Fibroblast of lung (primary cell): ENCODE data around the gene EFEMP1. TPM values are rescaled to one million over a fixed set of nuclear protein-coding genes. Genes with fewer than 3 reads are reported as not detected.

Experiments used
- DNase-seq, 2 donors: peaks; one replicate each; pipeline versions ENCODE4 v3.0.0 to v3.0.0-alpha.2; 2010; ENCODE audit warnings: low read depth in 2 of 2
- H2AFZ ChIP-seq: 2 replicates; pipeline ENCODE4 v1.5.1; 2012; ENCODE audit warnings: low read length, control low read depth, inconsistent platforms
- H3K27ac ChIP-seq: 2 replicates; pipeline ENCODE4 v1.5.1; 2011; ENCODE audit warnings: low read length, control low read depth; ENCODE audit not compliant: insufficient read depth
- H3K27me3 ChIP-seq: 2 replicates; pipeline ENCODE4 v1.5.1; 2011; ENCODE audit warnings: mild to moderate bottlenecking, low read length; ENCODE audit not compliant: control insufficient read depth, insufficient read depth
- H3K36me3 ChIP-seq: 2 replicates; pipeline ENCODE4 v1.5.1; 2011; ENCODE audit warnings: low read length; ENCODE audit not compliant: control insufficient read depth, insufficient read depth
- H3K4me1 ChIP-seq: 2 replicates; pipeline ENCODE4 v1.5.1; 2011; ENCODE audit warnings: low read length; ENCODE audit not compliant: control insufficient read depth, insufficient read depth; ENCODE audit errors: extremely low read depth
- H3K4me2 ChIP-seq: 2 replicates; pipeline ENCODE4 v1.5.1; 2011; ENCODE audit warnings: low read length, control low read depth; ENCODE audit not compliant: insufficient read depth; ENCODE audit errors: extremely low read depth
- H3K4me3 ChIP-seq, 4 experiments: fragments of 200-600 bp in 1 of 4; sonication (generic) in 1 of 4; replicated peaks in 1 of 4; 2 replicates each; pipeline ENCODE4 v1.5.1; 2011 to 2016; ENCODE audit warnings: low read length in 4 of 4, low read depth in 3 of 4, mild to moderate bottlenecking in 3 of 4, control low read depth in 2 of 4, inconsistent platforms in 1 of 4, mixed read lengths in 1 of 4; ENCODE audit not compliant: insufficient read depth in 1 of 4; ENCODE audit errors: control extremely low read depth in 1 of 4
- H3K79me2 ChIP-seq: 2 replicates; pipeline ENCODE4 v1.5.1; 2012; ENCODE audit warnings: mild to moderate bottlenecking, low read length, inconsistent platforms; ENCODE audit not compliant: control insufficient read depth, insufficient read depth
- H3K9ac ChIP-seq: 2 replicates; pipeline ENCODE4 v1.5.1; 2011; ENCODE audit warnings: mild to moderate bottlenecking, low read length, control low read depth; ENCODE audit not compliant: insufficient read depth
- H3K9me3 ChIP-seq: 2 replicates; pipeline ENCODE4 v1.5.1; 2012; ENCODE audit warnings: low read depth, low read length; ENCODE audit not compliant: control insufficient read depth, insufficient read depth
- H4K20me1 ChIP-seq: 2 replicates; pipeline ENCODE4 v1.5.1; 2011; ENCODE audit warnings: low read length; ENCODE audit not compliant: control insufficient read depth, insufficient read depth; ENCODE audit errors: extremely low read depth
- CTCF ChIP-seq, 2 donors: IDR thresholded peaks in 1 of 2; conservative IDR thresholded peaks in 1 of 2; 1 replicate in 1 of 2; 2 replicates in 1 of 2; pipeline ENCODE4 v1.5.1; 2011 to 2012; ENCODE audit warnings: low read length in 2 of 2, control low read depth in 1 of 2, inconsistent platforms in 1 of 2, low read depth in 1 of 2, mild to moderate bottlenecking in 1 of 2
- EZH2 ChIP-seq: IDR thresholded peaks from 2 replicates; pipeline ENCODE4 v1.5.1; 2012; ENCODE audit warnings: low read length, control low read depth, mild to moderate bottlenecking; ENCODE audit errors: missing control alignments
- polyA plus RNA-seq, 2 donors: library from polyadenylated mRNA; depleted of rRNA in 1 of 2; stranded (reverse) in 1 of 2; unstranded in 1 of 2; fragments of >200 nt; gene quantifications; 2 replicates each; pipeline ENCODE4 v1.2.1, GENCODE V29; 2011 to 2012; ENCODE audit warnings: missing spikeins in 1 of 2
- total RNA-seq: library from RNA; depleted of rRNA; stranded (reverse); fragments of >200 nt; gene quantifications from 2 replicates; pipeline ENCODE4 v1.2.1, GENCODE V29; 2014

Gene EFEMP1
- total and polyA plus RNA-seq, 2 donors (not counting 1 experiment from before 2014, with no cell fraction given): 467 to 724 TPM

GRCh38 chr2:55860832-55861231 is 62.8 kb downstream of the EFEMP1 start:
- H3K27ac ChIP-seq: peak overlapping the region; percentile 88
- no peaks in the 10 kb centered on the region for H3K79me2 ChIP-seq
- H3K4me2 ChIP-seq: no peak overlapping the region
- no peaks in the 10 kb centered on the region for H3K36me3 ChIP-seq
- H3K9ac ChIP-seq: no peak overlapping the region
- H3K4me1 ChIP-seq: peaks cover 14% of the 10 kb centered on the region
- TF ChIP-seq EZH2 (no peak), CTCF (conservative IDR thresholded peaks at IDR 0.05 in 1 of 2, IDR thresholded peaks at IDR 0.05 in 1 of 2; ENCODE audit: low read depth in 1 of 2, low read length in 2 of 2) (no peak)
- H2AFZ ChIP-seq: no peak overlapping the region
- no peaks in the 10 kb centered on the region for H3K9me3 ChIP-seq
- DNase-seq: no peak
- no peak overlapping the region for H3K4me3 ChIP-seq
- H3K27me3 ChIP-seq: no peaks in the 10 kb centered on the region
- no peaks in the 10 kb centered on the region for H4K20me1 ChIP-seq

- no peaks in the 10 kb centered on the region for H3K9me3 ChIP-seq
- TF ChIP-seq CTCF (conservative IDR thresholded peaks at IDR 0.05 in 1 of 2, IDR thresholded peaks at IDR 0.05 in 1 of 2; ENCODE audit: low read depth in 1 of 2, low read length in 2 of 2) (no peak), EZH2 (no peak)
- H3K4me1 ChIP-seq: peaks cover 9% of the 10 kb centered on the region
- H4K20me1 ChIP-seq: no peaks in the 10 kb centered on the region
- H2AFZ ChIP-seq: no peak overlapping the region
- no peak overlapping the region for H3K4me2 ChIP-seq
- no peaks in the 10 kb centered on the region for H3K36me3 ChIP-seq
- no peak for DNase-seq
- no peak overlapping the region for H3K4me3 ChIP-seq
- H3K27ac ChIP-seq: no peak overlapping the region
- H3K79me2 ChIP-seq: no peaks in the 10 kb centered on the region
- H3K9ac ChIP-seq: no peak overlapping the region
- no peaks in the 10 kb centered on the region for H3K27me3 ChIP-seq
Measured at GRCh38 chr2:55859875-55860274, 63.7 kb downstream of the EFEMP1 start.

- Histone ChIP-seq H2AFZ (no peak overlapping the region), H3K4me1 (peaks cover 6% of the 10 kb centered on the region), H3K9me3 (no peaks in the 10 kb centered on the region), H4K20me1 (no peaks in the 10 kb centered on the region), H3K79me2 (no peaks in the 10 kb centered on the region), H3K4me2 (no peak overlapping the region), H3K27ac (no peak overlapping the region), H3K27me3 (no peaks in the 10 kb centered on the region), H3K36me3 (no peaks in the 10 kb centered on the region), H3K9ac (no peak overlapping the region), H3K4me3 (no peak overlapping the region)
- TF ChIP-seq EZH2: no peak
- no peak for TF ChIP-seq CTCF (conservative IDR thresholded peaks at IDR 0.05 in 1 of 2, IDR thresholded peaks at IDR 0.05 in 1 of 2; ENCODE audit: low read depth in 1 of 2, low read length in 2 of 2)
- no peak for DNase-seq
Measured at GRCh38 chr2:55857766-55858165, 65.8 kb downstream of the EFEMP1 start.
